ENCODE results near the gene PLXNA3.
"Not testable (repeated sequence)": the region's sequence is repeated elsewhere in the genome, so short reads cannot be mapped to it uniquely, and the experiment has no call there.

PLXNA3 gene

GRCh38 chrX:154501423-154501822, 43.3 kb downstream of the PLXNA3 start:
- DNase-seq (ENCODE audit: low read depth in 2 of 3, low spot score in 2 of 3): not testable (repeated sequence)

- no peak for DNase-seq (ENCODE audit: low read depth in 2 of 3, low spot score in 2 of 3)
Measured at GRCh38 chrX:154502098-154502497, 44.0 kb downstream of the PLXNA3 start.

- no peak for DNase-seq (ENCODE audit: low read depth in 2 of 3, low spot score in 2 of 3)
Measured at GRCh38 chrX:154502989-154503388, 44.9 kb downstream of the PLXNA3 start.

GRCh38 chrX:154505734-154506133, 47.7 kb downstream of the PLXNA3 start:
- DNase-seq (ENCODE audit: low read depth in 2 of 3, low spot score in 2 of 3): no peak

- no peak for DNase-seq (ENCODE audit: low read depth in 2 of 3, low spot score in 2 of 3)
Measured at GRCh38 chrX:154506483-154507332, 48.6 kb downstream of the PLXNA3 start.

GRCh38 chrX:154507673-154508383, 49.7 kb downstream of the PLXNA3 start:
- DNase-seq (ENCODE audit: low read depth in 2 of 3, low spot score in 2 of 3): no peak

- DNase-seq (ENCODE audit: low read depth in 2 of 3, low spot score in 2 of 3): no peak
Measured at GRCh38 chrX:154508384-154508745, 50.3 kb downstream of the PLXNA3 start.

GRCh38 chrX:154509455-154509854, 51.4 kb downstream of the PLXNA3 start:
- DNase-seq (ENCODE audit: low read depth in 2 of 3, low spot score in 2 of 3): no peak

- no peak for DNase-seq (ENCODE audit: low read depth in 2 of 3, low spot score in 2 of 3)
Measured at GRCh38 chrX:154511761-154512160, 53.7 kb downstream of the PLXNA3 start.

GRCh38 chrX:154512879-154513553, 54.9 kb downstream of the PLXNA3 start:
- DNase-seq (ENCODE audit: low read depth in 2 of 3, low spot score in 2 of 3): no peak

GRCh38 chrX:154513716-154514115, 55.6 kb downstream of the PLXNA3 start:
- no peak for DNase-seq (ENCODE audit: low read depth in 2 of 3, low spot score in 2 of 3)

- DNase-seq (ENCODE audit: low read depth in 2 of 3, low spot score in 2 of 3): no peak
Measured at GRCh38 chrX:154515090-154515965, 57.2 kb downstream of the PLXNA3 start.

GRCh38 chrX:154515966-154516655, 58.0 kb downstream of the PLXNA3 start, which contains the start of gene FAM3A:
Gene FAM3A (minus strand): TSS chrX:154516232. CDS start chrX:154515772, 460 bp downstream.
- DNase-seq (ENCODE audit: low read depth in 2 of 3, low spot score in 2 of 3): peak; percentile 71 to 89 (median 77)

- DNase-seq (ENCODE audit: low read depth in 2 of 3, low spot score in 2 of 3): no peak
Measured at GRCh38 chrX:154516656-154517100, 58.6 kb downstream of the PLXNA3 start.

- no peak for DNase-seq (ENCODE audit: low read depth in 2 of 3, low spot score in 2 of 3)
Measured at GRCh38 chrX:154517101-154517781, 59.2 kb downstream of the PLXNA3 start.

GRCh38 chrX:154519389-154519788, 61.3 kb downstream of the PLXNA3 start:
- no peak for DNase-seq (ENCODE audit: low read depth in 2 of 3, low spot score in 2 of 3)

- DNase-seq (ENCODE audit: low read depth in 2 of 3, low spot score in 2 of 3): no peak
Measured at GRCh38 chrX:154525606-154526490, 67.8 kb downstream of the PLXNA3 start.

- no peak for DNase-seq (ENCODE audit: low read depth in 2 of 3, low spot score in 2 of 3)
Measured at GRCh38 chrX:154526901-154527675, 69.0 kb downstream of the PLXNA3 start.

Data from activated CD8-positive, alpha-beta memory T cell treated with anti-CD3 and anti-CD28 coated beads for 48 hours (primary cell).